ENCODE results near the gene IL27RA.

GRCh38 chr19:14102756-14103155 is 71.2 kb downstream of the IL27RA start:
- no peak for TF ChIP-seq CTCF (IDR thresholded peaks at IDR 0.05)
- TF ChIP-seq POLR2AphosphoS5 (IDR thresholded peaks at IDR 0.05; ENCODE audit: low read depth, low read length) = no peak
- no peak for TF ChIP-seq SIN3A (IDR thresholded peaks at IDR 0.05; ENCODE audit: borderline replicate concordance, insufficient read depth, low read depth, low read length)

Data from Panc1 (cell line).